Astrocyte of the spinal cord (primary cell): ENCODE results near the gene GAMT.

Experiments used
- DNase-seq: peaks from one replicate; pipeline ENCODE4 v3.0.0; 2011; ENCODE audit warnings: low read depth, low spot score
- H3K4me3 ChIP-seq: 2 replicates; pipeline ENCODE4 v1.5.1; 2011; ENCODE audit warnings: low read depth, mild to moderate bottlenecking, low read length, moderate library complexity
- in situ Hi-C: cut with HindIII; loops from 2 replicates; pipeline ENCODE4 v1.10.0; 2017; ENCODE audit warnings: low sequenced_read_pairs
- TF ChIP-seq, protein P1 (sequence below): IDR thresholded peaks from 2 replicates; pipeline ENCODE4 v1.5.1; 2012; ENCODE audit warnings: low read depth, mild to moderate bottlenecking, low read length, inconsistent platforms

Gene GAMT

DNA sequence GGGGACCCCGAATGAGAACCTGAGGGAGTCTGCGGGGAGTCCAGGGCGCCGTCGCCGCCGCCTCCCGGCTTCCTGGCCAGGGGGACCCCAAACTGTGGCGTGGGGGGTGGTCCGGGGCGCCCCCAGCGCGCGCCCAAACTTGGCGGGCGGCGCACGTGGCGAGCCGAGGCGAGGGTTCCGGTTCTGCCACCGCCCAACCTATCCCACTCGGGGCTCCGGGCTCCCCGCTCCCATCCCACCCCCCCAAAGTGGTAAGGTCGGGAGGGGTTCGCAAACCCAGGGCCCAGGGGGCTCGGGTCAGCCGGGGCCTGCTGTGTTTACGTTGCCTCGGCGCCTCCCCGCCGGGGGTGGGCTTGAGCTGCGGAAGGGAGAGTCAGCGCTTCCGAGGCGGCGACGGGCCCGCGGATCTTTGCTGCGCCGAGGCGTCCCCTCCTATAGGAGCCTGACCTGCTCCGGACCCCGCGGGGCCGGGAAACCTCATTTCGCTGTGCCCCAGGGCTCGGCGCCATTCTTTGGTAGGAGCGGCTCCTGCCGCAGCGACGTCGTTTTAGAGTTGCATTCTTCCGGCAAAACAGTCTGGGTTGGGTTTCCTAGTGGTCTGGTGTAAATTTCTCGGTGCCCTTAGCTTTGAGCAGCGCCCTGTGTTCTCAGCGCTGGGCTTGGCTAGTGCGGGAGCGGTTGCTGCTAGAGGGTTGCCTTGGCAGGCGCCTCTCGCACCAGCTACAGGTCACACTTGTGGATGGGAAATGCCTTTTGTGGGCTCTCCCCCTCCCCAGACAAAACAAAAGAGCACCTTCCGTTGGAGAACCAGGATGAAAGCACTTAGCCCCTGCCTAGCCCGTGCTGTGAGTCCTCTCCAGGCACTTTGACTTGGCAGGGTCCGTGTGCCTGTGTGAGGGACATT, 7.2 kb upstream of the GAMT start:
- peak overlapping the region; percentile 87 for H3K4me3 ChIP-seq
- in situ Hi-C loops, result no loop called here
- TF ChIP-seq, protein P1, sequence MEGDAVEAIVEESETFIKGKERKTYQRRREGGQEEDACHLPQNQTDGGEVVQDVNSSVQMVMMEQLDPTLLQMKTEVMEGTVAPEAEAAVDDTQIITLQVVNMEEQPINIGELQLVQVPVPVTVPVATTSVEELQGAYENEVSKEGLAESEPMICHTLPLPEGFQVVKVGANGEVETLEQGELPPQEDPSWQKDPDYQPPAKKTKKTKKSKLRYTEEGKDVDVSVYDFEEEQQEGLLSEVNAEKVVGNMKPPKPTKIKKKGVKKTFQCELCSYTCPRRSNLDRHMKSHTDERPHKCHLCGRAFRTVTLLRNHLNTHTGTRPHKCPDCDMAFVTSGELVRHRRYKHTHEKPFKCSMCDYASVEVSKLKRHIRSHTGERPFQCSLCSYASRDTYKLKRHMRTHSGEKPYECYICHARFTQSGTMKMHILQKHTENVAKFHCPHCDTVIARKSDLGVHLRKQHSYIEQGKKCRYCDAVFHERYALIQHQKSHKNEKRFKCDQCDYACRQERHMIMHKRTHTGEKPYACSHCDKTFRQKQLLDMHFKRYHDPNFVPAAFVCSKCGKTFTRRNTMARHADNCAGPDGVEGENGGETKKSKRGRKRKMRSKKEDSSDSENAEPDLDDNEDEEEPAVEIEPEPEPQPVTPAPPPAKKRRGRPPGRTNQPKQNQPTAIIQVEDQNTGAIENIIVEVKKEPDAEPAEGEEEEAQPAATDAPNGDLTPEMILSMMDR, result no peak
- DNase-seq, result peak; percentile 65

DNA sequence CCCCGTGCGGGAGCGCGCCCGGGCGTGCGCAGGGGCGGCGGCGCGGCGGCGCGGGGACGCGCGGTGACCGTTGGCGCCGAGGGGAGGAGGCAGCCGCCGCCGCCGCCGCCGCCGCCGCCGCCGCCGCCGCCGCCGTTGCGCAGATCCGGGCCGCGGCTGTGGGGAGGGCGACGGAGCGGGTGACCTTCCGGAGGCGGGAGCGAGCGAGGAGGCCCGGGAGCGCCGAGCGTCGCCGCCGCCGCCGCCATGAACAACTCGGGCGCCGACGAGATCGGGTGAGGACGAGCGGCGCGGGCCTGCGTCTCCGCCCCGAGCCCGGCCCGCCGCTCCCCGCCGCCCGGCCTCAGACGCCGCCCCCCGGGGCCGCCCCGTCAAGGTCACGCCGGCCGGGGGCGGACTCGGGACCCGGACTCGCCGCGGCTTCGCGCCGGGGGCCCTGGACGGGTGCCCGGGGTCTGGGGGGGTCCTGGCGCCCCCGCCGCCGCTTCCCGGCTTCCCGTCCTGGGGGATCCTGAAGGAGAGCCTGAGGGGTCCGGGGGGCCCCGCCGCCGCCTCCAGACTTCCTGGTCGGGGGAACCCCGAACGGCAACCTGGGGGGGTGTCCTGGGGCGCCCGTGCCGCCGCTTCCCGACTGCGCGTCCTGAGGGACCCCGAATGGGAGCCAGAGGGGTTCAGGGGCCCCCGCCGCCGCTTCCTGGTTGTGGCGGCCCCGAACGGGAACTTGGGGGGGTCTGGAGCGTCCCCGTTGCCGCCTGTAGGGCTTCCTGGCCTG, 6.4 kb upstream of the GAMT start, which contains the start of gene DAZAP1:
Gene DAZAP1, plus strand, starts transcription at position 59 of the 772 bp plus-strand sequence. Its CDS starts 188 bp downstream, at position 247.
- DNase-seq, result no peak

DNA sequence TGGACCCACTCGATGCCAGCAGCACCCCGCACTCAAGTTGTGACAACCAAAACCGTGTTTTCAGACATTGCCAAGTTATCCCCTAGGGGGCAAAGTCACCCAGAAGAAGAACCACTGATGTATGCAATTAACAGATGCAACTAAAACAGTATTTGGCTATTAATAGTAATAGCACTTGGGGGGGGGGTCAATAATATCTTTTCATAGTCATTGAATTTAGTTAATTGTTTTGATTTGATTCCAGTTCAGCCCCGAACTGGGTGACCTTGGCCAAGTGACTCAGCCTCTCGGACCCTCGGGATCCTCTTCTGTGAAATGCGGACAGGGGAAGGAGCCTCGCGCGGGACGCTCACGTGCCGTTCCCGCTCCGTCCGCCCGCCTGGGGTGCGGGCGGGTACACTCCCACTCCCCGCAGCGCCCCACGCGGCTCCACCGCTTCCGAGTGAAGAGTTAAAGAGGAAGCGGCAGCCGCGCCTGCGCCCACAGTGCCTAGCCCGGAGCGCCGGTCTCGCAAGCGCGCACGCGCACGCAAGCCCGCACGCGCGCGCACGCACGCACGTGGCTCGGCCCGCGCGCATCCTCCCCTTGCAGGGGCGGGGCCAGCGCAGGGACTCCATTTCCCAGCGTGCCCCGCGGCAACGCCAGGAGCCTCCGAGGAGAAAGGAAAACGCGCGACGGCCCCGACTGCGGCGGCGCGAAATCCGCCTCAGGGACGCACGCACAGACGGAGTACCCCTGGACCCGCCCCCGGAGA, 5.6 kb upstream of the GAMT start:
- in situ Hi-C loops, result no loop called here
- H3K4me3 ChIP-seq, result peak overlapping the region; percentile 48
- DNase-seq, result peak; percentile 99
- TF ChIP-seq, protein P1, result peak; percentile 51

More for the DNA sequence above, 6.4 kb upstream of the GAMT start, which contains the start of gene DAZAP1:
- H3K4me3 ChIP-seq, result peak within 1 kb of the TSS; percentile 87
- TF ChIP-seq, protein P1, result no peak
- in situ Hi-C loops, result no loop called here

DNA sequence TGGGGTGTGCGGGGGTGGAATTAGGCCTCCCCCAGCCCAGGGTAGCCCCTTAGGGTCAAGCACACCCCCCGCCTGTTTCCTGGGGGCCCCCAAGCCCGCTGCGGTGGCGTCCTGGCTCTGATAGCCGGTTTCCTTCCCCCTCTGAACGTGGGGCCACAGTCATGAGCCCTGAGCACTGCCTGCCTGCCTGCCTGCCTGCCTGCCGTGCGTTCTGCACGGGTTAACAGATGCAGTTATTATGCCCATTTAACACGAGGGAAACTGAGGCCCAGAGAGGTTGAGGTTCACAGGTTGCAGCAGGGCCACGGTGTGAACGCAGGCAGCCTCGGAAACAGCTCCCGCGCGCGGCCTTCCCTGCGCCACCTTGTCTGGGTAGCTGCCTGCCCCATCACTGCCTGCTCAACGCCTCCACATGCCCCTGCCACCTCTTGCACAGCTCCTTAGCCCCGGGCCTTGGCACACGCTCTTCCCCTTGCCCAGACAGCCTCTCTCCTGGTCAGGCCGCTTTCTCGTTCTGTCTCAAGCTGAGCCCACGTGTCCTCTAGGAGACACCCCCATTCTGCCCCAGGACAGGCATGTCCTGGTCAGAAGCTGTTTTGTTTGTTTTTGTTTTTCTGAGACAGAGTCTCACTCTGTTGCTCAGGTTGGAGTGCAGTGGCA, 1.2 kb upstream of the GAMT start:
- no peak for DNase-seq
- TF ChIP-seq, protein P1, result no peak
- no peak overlapping the region for H3K4me3 ChIP-seq
- in situ Hi-C loops, result no loop called here

DNA sequence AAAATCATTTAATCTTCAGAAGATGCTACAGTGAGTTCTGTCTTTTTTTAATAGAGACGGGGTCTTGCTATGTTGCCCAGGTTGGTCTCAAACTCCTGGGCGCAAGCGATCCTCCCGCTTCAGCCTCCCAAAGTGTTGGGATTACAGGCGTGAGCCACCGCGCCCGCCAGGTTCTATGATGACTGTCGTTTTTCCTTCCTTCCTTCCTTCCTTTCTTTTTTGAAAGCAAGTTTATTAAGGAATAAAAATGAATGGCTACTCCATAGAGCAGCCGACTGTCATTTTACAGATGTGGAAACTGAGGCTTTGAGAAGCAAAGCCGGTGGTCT, 511 bp upstream of the GAMT start:
- peak overlapping the region; percentile 51 for H3K4me3 ChIP-seq
- DNase-seq, result no peak
- TF ChIP-seq, protein P1, result no peak
- in situ Hi-C loops, result no loop called here
